HG03354 (cell line): ENCODE measurements around the gene CYP19A1.

Source experiments
- ATAC-seq: cut with Tn5 transposase; IDR thresholded peaks from one replicate; pipeline ENCODE4 v1.9.1; 2021; ENCODE audit warnings: mild to moderate bottlenecking; ENCODE audit not compliant: unreplicated experiment, poor library complexity, severe bottlenecking

The CYP19A1 gene

DNA sequence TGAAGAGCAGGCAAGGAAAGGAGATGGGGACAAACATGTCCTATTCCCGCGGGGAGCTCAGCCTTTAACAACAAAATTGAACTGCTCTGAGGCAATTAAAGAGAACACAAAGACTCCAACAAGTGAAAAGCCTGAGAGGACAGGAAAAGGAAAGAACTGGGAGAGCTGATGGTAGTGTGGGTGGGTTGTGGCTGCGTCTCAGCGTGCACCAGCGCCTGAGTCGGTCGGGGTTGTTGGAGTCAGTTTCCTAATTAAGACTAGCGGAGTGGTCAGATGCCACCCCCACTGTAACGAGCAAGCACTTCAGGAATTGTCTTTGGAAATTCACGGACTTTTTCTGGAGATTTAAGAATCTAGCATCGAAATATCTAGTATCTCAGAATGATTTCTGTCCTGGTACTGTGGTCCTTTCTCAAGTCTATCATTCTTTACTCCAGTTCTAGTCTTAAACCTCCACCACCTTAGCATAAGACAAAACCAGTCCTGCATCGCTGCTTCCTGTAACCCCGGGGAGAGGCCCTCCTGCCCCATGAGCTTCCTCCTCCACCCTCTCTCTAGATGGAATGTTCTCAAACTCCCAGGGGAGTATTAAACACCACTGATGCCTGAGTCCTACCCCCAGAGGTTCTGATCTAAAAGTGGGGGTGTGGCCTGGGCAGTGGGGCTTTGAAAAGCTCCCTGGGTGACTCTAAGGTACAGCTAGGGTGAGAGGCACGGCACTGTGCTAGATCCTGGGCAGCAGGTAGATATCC lies 104.0 kb downstream of the CYP19A1 start:
- ATAC-seq = no peak

DNA sequence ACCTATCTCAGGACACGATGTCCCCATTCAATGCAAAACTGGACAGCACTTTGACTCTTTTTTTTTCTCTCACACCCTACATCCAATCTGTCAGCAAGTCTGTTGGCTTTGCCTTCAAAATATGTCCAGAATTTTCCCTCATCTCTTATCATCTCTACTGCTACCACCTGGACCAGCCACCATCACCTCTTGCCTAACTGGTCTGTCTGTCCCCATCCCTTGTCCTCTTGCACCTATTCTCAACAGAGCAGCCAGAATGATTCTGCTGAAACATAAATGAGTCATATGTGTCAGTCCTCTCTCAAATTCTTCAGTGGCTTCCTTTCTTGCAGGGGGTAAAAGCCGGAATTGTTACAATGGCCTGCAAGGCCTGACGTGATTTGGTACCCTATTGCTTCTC lies 105.8 kb downstream of the CYP19A1 start:
- no peak for ATAC-seq

DNA sequence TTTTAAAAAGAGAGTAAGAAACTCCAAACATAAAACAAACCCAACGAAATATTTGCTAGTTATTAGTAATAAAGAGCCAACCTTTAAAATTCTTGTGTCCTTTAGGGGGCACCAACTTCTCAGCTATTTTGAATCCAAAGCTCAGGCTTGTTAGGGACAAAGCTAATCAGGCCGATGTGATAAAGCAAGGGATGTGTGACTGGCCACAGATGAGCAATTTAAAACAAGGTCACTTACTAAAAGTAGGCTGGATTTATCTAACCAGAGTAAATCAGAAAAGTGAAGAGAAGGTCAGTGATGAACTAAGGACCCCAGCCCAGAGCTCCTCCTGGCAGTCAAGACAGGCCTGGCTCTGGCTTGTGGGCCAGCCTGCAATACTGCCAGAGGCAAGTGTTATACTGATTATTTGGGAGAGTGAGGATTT lies 108.5 kb downstream of the CYP19A1 start:
- no peak for ATAC-seq

DNA sequence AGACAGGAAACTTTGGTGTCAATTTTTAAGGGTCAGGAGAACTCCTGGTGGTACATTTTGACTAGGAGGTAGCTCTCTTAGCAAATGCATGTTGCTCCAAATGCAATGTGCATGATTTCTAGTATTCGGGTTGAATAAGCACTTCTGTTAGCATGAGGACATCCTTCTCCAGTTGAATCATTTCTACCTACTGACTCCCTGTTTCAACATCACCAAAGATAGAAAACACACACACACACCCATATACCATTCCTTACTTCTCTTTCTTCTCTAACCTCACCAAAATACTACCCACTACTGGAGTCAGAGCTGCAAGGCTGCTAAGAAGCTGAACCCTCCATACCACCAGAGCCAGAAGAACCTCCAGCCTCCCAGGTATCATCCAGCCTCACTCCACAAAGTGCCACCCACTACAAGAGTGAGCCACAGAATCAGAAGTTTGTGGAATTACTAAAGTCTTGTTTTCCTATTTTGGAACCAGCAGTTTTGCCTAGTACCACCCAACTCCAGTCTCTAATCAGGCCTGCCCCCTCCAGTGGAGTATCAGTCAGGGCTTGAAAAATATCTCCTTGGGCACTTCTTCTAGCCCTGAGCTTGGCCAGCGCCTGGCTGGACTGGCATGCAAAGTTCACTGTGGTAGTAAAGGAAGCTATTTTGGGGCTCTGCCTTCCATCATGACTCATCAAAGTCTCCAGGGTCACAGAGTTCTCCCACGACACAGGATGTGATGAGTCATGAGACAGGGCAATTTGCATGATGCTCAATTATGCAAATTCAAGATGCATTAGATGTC lies 110.3 kb downstream of the CYP19A1 start:
- ATAC-seq = peak; percentile 97

DNA sequence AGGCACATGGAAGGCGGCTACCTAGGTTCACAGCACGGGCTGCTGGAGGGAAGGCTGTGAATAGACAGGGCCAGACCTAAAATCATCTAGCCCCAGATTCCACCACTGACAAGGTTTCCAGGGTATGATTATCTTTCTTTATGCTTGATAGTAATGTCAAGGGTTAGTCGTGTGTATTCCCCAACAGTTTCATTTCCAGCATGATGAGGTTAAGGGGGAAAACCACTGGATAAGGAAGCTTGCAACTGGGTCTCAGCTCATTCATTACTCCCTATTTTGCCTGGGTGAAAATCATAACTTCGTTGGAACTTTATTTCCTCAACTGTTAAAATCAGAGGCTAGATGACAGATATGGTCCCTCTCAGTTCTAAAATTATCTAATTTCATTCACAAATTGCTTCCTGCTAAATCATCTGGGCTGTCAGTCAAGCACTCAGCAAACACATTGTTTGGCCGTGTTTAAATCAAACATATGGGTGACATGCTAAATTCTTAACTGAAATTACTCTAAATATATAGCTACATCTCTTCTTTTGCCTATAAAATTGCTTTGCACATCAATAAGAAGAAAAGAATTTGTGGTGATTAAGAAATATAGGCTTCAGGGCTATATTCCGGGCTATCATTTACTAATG lies 111.7 kb downstream of the CYP19A1 start:
- ATAC-seq = no peak

DNA sequence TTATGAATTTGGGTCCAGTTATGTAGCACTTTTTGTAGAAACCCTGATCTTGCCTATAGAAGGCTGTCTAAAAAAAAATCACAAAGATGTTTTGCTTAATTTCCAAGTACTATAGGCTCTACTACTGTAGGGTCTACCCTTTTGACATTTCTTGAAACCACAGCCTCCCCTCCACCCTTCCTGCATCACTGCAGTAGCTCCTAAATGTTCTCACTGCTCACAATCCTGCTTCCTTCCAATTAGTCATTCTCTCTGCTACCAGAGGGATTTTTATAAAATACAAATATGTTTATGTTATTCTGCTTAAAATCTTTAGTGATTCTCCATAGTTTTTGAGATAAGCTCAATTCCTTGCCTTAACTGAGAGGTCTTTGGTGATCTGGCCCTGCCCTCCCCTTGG lies 114.0 kb downstream of the CYP19A1 start:
- no peak for ATAC-seq

DNA sequence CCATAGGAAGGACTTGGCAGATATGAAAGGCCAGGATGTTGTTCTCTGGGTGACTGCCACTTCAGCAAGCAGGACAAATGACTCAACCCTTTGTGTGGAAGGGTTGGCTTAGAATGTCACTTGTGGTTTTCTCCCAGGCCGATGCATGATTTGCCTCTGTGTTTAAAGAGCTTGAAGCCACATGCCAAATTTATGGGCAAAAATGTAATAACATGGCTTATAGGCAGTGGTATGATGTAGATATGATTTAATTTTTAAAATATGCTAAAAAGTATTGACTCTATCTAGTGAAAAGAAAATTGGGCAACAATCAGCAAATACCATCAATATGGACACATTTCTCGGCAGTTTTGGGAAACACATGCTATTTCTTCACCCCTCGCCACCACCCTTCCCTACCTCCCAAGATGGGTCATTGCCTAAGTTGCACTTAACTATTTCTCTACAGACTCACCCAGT lies 114.6 kb downstream of the CYP19A1 start:
- no peak for ATAC-seq

DNA sequence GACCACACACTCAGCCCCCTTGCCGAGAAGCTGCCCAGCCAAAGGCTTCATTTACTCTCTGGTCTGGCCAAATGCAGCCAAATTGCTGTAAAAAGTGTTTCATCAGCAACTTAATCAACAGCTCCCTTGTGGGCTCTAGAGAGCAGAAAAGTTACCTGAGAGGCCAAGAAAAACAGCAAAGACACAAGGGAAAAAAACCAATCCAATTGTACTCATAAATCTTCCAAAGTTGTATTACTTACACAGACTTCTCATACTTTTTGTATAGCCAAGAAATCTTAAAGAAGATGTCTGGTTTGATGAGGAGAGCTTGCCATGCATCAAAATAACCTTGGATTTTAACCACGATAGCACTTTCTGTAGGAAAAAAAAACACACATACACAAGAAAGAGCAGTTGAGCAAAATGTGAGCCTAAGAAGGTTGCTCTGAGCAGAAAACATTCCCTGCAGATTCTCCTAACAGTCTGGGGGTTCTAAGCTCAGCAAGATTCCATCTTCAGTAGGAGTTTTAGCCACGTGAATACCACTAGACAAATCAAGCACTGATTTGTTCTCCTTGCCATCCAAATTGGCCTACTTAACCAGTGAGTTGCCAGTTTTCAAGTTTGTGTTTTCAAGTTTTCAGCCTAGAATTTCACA lies 120.0 kb downstream of the CYP19A1 start:
- ATAC-seq = no peak

DNA sequence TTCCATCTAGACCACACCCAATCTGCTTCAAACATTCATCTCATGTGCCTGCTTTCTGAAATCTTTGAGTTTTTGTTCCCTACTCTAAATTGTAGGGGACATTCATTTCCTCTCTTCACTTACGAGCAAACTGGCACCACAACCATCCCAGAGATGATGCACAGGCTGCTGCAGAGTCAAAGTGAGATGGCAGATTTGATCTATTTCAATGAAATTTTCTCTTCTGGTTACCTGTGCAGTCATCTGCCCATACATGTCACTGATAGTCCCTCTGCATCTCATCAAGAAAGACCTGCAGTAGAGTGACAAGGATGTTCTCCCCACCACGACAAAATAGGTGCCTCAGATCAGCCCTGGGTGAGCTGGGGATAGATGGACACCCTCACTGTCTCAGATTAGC lies 125.5 kb downstream of the CYP19A1 start:
- no peak for ATAC-seq

DNA sequence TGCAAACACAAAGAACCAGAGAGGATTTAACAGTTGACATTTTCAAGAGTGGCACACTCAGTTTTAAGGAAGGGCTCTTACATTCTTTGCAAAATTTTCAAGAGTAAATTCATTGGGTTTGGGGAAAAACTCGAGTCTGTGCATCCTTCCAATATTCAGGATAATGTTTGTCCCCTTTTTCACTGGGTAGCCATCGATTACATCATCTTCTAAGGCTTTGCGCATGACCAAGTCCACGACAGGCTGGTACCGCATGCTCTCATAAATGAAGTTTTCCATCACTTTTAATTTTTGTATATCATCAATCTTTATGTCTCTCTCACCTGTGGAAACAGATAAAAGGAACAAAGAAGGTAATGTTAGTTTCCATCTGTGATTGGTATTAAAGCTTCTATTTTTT lies 126.2 kb downstream of the CYP19A1 start:
- no peak for ATAC-seq

DNA sequence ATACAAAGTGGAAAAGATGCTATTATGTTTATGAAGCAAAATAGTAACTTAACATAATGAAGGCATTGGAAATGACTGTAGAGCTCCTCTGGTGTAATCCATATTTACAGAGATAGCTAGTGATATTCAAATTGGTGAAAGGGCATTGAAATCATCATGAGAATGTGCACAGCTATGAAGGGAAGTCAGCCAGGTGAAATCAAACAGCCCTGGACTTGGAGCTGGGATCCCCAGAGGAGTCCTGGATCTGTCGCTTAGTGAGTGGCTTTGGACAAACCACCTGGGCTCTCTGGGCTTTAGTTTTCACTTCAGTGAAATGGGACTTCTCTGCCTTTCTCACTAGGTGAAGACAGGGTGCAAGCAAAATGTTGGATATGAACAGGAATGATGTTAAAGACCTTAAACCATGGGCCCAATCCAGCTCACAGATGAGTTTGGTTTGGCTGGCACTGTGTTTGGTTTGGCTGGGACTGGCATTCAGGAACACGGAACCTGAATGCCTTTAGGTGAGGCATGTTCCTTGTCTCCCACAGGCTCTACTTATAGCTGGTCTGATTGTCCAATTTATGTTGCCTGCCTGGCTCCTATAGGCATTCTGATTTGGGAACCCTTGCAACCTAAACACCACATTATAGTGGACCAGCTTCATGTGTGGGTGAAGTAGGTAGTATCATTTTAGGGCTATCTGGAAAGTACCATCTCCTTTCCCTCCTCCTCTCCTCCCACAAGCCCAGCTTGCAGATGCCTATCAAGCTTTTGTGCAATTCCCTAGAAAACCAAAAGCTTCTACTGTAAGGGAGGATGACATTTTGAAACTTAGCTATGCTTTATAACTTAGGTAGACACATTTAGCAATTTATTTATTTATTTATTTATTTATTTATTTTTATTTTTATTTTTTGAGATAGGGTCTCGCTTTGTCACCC lies 133.1 kb downstream of the CYP19A1 start:
- no peak for ATAC-seq

DNA sequence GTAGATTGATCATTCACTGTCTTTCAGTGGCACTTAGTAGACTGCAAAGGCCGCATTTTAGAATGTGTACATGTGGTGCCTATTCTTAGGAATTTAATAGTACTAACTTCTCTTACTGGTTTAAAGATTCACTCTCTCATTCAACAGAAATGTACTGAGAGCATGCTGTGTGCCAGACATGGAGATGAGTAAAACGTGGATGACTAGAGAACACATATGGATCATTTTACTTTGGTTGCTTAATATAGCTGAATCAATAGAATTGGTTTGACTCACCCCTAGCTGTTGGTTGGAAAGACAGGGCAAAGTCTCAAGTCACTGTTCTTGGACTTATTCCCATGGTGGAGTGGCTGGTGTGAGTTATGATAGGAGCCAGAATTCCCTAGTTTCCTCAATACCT lies 134.6 kb downstream of the CYP19A1 start:
- no peak for ATAC-seq

DNA sequence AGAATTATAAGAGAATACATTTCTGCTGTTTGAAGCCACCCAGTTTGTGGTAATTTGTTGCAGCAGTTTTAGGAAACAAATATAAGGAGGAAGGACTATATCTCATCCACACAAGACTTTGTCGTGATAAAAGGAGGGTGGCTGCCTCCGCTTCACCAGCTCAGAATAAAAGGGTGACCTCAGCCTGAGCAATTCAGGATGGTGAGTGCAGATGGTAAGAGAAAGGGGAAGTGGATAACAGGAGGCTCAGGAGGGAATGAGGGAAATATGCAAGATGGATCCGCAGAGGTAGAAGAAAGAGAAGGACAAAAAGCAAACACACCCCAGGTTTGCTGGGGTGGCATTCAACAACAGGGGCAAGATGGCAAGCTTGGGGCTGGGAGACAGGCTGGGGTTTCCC lies 135.6 kb downstream of the CYP19A1 start:
- ATAC-seq = no peak

DNA sequence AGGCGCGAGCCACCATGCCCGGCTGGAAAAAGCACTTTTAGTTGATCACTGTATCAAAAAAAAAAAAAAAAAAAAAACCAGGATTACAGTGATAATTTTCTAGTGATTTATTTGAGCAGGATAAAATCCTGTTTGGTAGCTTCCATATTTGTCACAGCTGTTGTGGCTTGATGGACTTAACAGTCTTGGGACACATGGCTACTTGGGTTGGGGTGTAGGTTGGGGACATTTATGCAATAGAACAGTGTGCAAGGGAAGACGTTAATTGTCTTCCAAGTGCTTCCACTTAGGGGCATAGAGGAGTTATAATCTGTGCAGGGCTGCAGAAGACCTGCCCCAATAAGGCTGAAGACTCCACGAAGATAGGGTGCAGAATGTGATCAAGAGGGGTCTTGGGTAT lies 136.8 kb downstream of the CYP19A1 start:
- ATAC-seq = no peak

DNA sequence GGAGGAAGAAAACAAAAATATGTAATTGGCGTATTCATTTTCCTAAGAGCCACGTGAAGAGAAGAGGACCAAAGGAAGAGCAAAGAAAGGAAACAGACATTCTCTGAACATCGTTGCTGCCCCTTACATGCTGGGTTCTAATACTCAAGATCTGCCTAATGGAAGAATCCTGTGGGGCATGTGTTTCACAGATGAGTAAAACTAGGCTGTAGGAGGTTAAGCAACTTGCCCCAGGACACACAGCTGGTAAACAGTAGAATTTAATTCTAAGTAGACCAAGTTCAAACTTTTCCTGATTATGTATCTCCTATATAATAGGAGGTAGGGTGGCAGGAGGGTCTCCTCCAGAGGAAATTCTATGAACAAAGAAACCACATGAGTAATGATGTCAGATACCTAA lies 137.6 kb downstream of the CYP19A1 start:
- ATAC-seq = no peak

DNA sequence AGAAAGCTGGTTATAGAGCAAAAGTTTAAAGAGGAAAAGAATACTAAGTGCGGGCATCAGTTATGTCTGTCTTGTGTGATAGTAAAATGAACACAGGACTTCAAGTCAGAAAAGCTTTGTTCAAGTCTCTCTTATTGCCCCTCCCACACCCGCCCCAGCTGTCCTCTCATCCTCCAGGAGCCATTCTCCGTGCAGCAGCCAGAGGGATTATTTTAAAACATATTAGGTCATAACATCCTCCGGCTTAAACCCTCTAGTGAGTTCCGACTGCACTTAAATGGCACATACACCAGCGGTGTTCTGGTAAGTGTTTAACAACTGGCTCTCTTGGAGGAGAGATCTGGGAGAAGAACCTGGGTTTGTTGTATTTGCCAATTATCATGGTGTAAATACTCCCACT lies 138.9 kb downstream of the CYP19A1 start:
- no peak for ATAC-seq

DNA sequence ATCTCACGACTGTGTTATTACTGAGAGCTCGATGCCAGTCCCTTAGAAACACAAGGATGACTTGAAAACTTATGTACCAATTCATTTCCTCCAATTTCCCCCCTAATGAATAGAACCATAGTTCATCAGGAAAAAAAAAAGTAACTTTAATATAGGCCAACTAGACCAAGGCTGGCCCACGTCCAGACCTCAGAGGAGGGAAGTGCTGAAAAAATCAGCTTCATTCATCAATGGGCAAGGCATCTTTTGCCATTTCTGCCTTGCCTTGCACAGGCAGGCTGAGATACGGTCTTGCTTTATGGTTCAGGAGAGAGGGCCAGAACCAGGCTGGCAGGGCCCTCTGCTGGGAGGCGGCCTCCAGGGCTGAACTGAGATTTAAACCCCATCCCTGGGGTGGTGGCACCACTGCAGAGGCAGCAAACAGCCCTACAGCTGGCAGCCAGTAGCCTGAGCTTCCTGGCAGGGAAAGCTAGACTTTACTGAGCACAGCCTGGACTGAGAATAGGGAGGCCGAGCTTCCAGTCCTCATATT lies 139.6 kb downstream of the CYP19A1 start:
- no peak for ATAC-seq

DNA sequence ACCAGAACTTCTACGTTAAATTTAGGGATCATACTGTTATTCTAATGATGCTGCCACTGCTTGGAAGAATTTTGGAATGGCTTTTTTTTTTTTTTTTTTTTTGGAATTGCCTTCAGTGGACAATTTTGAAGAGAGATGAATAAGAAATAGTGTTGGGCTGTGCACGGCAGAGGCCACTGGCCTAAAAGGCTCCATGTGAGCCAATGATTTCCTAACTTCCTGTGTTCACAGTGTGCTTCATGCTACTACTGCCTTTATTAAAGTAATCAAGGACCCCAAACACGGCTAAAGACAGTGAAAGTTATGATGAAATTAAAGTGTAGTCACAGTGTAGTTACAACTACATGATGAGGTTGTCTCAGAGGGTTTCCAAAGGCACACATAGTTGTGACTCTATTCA lies 142.9 kb downstream of the CYP19A1 start:
- ATAC-seq = no peak

DNA sequence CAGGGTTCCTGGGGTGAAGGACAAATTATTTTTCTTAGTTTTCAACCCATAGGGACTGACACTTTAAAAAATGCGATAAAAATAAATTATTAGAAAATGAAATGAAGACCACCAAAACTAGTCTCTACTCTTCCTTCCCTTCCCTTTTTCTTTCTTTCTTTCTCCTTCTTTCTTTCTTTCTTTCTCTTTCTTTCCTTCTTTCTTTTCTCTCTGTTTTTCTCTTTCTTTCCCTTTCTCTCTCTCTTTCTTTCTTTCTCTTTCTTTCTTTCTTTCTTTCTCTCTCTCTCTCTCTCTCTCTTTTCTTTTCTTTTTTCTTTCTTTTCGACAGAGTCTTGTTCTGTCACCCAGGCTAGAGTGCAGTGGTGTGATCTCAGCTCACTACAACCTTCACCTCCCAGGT lies 144.4 kb downstream of the CYP19A1 start:
- no peak for ATAC-seq
